Suppressor macrophage treated with lipopolysaccharide for 4 hours (primary cell): Measurements from ENCODE around the gene VWA8.

Experiments used
- DNase-seq: peaks from one replicate; pipeline ENCODE4 v3.0.0-alpha.2; 2020

The VWA8 gene

DNA sequence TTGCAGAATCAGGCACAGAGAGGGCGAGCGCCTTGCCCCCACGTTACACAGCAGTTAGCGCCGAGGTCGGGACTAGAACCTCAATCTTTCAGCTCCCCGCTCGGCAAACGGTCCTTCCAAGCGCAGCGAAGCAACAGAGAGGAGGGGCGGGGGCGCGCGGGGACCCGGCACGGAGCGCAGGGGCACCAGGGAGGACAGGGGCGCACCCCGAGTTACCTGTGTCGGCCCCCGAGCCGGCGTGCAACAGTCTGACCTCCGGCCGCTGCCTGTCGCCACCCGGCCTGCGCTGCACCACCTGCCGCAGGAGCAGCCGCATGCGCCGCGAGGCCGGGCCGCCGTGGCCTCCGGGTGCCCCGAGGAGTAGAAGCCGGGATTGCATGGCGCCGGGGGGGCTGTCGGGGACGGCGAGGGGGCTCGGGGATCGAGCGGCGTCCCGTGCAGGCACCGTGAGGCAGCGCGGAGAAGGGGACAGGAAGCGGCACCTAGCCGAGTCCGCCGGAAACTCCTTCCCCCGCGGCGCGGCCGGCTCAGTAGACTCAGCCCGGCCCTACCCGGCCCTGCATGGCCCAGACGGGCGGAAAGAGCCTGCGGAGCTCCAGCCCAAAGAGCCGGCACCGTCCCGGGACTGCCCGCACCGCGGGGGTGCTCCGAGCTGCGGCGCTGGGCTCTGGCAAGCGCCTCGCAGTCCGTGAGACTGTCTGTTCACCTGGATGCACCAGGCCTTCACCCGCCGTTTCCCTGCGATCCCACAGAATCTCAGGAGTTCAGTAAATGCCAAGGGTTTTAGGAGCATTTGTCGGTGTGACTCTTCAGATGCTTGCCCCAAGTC lies at the start of gene VWA8:
VWA8 (minus strand) TSS at position 473 of the 829 bp plus-strand sequence; CDS start at position 379, 94 bp downstream.
- DNase-seq = peak; percentile 82

GRCh38 chr13:42009057-42009456 lies 48.1 kb upstream of the VWA8 start:
- DNase-seq = no peak

DNA sequence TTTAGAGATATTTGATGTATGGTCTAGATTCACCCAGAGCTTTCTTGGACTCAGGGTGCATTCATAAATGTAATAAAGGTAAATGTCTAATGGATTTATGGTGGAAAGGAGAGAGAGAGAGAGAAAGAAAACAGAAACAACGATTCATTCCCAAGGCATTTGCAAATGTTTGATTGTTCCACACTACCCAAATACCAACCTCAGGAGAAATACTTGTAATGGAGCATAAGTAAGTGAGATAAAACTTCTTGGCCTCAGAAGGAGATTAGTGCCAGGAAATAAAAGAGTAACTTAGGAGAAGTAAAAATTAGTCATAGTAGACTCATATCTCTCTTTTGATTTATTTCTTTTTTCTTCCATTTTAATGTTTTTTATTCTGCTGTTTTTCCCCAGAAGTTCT lies 46.9 kb upstream of the VWA8 start:
- no peak for DNase-seq

DNA sequence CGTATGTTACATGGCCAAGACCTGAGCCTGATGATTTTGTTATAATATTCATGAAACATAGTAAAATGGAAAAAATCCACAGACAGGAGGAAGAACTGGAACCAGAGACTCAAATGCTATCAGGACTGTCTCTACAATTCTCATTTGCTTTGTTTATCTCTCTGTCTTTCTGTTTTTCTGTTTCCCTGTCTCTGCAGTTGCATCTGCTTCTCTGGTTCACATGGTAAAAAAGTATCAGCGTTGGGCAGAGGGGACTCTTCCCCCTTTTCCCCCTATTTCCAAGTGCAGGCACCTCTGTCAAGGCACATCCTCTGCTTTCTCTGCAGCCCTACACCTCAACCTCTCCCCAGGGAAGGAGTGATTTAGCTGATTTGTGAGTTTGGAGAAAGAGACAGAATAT lies 41.2 kb upstream of the VWA8 start:
- DNase-seq = no peak

GRCh38 chr13:42001580-42001979 lies 40.7 kb upstream of the VWA8 start:
- no peak for DNase-seq

GRCh38 chr13:42000846-42001245 lies 39.9 kb upstream of the VWA8 start:
- DNase-seq = no peak

DNA sequence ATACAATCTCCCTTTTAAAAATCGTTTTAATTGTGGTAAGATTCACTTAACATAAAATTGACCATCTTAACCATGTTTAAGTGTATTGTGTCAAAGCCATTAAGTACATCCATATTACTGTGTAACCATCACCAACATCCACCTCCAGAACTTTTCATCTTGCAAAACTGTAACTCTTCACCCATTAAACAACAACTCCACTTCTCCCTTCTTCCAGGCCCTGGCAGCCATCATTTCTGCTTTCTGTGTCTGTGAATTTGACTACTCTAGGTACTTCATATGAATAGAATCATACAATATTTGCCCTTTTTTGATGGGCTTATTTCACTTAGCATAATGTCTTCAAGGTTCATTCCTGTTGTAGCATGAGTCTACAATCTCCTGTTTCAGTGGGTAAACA lies 36.5 kb upstream of the VWA8 start:
- no peak for DNase-seq

- DNase-seq = peak; percentile 32
Measured at GRCh38 chr13:41995946-41996345, 35.0 kb upstream of the VWA8 start.

DNA sequence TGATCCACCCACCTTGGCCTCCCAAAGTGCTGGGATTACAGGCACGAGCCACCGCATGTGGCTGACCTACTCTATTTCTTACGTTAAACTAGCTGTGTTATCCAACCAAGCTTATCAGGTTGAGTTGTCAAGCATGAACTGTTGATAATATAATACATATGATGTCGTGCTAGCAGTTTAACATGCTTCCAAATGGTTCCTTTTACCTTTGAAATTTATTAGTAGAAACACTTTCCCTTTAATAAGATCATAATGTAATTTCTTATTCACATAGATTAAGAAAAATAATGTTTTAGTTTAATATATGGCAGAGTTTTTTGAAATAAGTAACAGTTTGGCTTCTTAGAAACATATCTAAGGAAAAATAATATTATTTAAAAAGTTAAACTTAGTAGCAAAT lies 34.4 kb upstream of the VWA8 start:
- DNase-seq = no peak

- no peak for DNase-seq
Measured at GRCh38 chr13:41994696-41995095, 33.8 kb upstream of the VWA8 start.

GRCh38 chr13:41991936-41992335 lies 31.0 kb upstream of the VWA8 start:
- DNase-seq = no peak

- DNase-seq = no peak
Measured at GRCh38 chr13:41988244-41988643, 27.3 kb upstream of the VWA8 start.

DNA sequence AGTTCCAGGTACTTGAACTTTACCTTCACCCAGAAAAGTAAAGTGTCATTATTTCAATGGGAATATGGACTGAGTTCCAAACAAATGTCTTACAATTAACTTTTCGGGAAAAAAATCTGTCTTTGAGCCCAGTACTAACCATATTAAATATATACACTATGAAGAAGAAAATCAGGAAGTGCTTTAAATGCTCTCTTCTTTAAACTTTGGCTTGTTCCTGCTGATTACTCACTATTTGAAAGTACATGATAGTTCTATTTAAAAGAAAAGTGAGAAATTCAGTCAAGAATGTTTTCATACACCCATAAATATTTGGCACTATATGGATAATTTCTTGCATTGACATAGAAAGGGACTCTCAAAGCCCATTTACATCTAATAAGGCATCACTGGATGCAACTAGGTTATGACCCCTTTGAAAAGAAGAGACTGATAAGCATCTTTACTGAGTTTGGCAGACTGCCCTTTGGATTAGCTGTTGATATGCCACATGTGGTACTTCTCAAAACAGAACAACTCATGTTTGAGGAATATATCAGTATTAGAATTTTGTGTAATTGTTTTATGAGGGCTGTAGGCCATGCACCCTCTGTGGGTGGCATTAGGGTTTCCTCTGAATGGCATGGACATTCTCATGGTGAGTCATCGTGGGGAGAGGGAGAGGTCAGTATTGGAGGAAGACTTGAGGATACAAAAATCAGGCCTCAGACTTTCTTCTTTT lies 25.0 kb upstream of the VWA8 start:
- peak; percentile 27 for DNase-seq

GRCh38 chr13:41981951-41982715 lies 21.2 kb upstream of the VWA8 start:
- DNase-seq = no peak

DNA sequence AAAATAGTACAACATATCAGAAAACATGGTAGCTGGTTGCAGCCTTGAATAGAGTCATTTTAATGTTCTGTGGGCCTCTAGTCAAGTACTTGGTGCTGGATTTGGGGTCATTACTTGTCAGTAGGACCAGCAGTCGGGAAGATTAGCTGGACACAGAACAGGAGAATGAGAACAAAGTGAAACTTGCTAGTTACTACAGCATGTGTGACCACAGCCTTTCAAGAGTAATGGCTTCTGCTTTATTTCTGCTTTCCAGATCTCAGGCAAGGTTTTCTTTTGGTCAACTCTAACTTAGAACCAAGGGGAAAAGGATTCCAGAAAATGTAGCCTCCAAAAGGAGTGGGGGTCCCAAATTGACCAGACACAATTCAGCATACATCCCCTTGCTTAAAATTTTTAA lies 17.1 kb upstream of the VWA8 start:
- no peak for DNase-seq

- no peak for DNase-seq
Measured at GRCh38 chr13:41976476-41976875, 15.6 kb upstream of the VWA8 start.

DNA sequence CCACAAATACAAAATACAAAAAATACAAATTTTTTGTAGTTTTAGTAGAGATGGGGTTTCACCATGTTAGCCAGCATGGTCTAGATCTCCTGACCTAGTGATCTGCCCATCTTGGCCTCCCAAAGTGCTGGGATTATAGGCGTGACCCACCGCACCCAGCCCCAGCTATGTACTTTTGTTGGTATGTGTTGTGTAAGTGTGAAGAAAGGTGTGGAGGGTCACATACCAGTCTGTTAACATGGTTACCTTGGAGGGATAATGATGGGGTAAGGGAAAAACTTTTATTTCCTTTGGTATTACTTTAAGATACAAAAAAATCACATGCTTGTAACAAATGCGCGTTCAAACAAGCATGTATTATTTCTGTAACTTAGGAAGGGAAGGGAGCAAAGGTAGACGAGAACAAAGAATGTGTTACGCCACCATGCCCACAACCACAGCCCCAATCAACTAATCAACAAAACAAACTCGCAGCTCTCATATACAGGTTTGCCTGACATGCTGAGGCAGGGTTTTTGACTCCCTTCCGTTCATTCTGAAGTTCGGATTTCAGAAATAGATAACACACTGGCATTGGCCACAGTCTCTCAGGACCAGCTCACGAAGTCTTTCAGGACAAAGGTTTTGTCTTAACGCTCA lies 13.5 kb upstream of the VWA8 start:
- DNase-seq = no peak

DNA sequence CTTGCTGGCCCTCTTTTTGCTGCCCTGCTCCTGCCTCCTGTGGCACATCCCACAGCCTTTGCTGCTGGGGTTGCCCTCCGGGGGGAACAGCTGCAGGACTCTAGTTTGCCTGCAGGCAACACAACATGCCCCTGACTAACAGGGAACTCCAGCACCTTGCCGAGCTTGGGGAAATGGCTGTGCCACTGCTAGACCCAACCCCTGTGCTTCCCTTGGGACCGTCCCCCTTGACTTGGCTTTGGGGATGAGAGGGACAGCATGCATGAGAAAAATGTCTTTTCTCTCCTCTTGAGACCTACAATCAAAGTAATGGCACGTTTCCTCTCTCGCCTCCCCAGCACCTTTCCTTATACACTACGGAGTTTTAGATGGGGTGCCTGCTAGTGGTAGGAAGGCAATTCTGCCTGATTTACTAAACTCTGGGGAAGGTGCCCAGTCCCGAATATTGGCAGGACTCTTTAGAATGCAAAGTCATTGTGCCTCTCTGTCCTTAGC lies 12.4 kb upstream of the VWA8 start:
- no peak for DNase-seq

GRCh38 chr13:41971848-41972247 lies 10.9 kb upstream of the VWA8 start:
- no peak for DNase-seq

- DNase-seq = no peak
Measured at GRCh38 chr13:41970918-41971317, 10.0 kb upstream of the VWA8 start.

- peak; percentile 42 for DNase-seq
Measured at GRCh38 chr13:41970022-41970421, 9.1 kb upstream of the VWA8 start.

DNA sequence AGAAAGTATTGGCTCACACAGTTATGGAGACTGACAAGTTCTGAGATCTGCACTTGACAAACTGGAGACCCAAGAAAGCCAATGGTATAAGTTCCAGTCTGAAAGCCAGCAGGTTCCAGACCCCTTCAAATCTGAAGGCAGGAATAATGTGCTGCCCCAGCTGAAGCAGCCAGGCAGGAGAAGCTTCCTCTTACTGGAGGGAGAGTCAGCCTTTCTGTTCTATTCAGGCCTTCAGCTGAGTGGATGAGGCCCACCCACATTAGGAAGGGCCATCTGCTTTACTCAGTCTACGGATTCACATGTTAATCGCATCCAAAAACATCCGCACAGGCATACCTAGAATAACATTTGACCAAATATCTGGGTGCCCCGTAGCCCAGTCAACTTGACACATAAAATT lies 8.2 kb upstream of the VWA8 start:
- no peak for DNase-seq

DNA sequence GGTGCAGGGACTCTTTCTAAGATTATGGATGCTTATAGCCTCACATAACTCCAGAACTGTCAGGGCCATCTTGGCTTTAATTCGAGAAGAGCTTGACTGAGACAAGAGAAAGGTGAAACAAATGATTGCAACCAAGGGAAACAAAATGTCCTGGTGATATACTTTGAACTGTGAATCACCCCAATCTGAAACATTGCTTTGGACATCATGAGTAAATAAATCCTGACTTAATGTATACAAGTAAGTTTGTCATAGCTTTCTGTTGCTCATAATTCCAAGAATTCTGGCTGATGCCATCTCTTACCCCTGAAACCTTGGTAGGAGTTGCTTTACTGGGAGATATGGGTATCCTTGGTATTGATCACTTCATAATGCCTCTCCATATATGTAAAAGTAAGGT lies 5.8 kb upstream of the VWA8 start:
- DNase-seq = no peak
